Ishikawa (cell line): Measurements from ENCODE around the gene PTGER1.

Experiments used
- CREB1 ChIP-seq: IDR thresholded peaks from 2 replicates; pipeline ENCODE4 v1.6.1; 2012; ENCODE audit warnings: low read depth
- EP300 ChIP-seq: IDR thresholded peaks from 2 replicates; pipeline ENCODE4 v1.6.1; 2012; ENCODE audit warnings: borderline replicate concordance
- FOXM1 ChIP-seq: IDR thresholded peaks from 2 replicates; pipeline ENCODE4 v1.6.1; 2012; ENCODE audit warnings: low read depth, borderline replicate concordance
- MAX ChIP-seq: IDR thresholded peaks from 2 replicates; pipeline ENCODE4 v1.6.1; 2012
- RAD21 ChIP-seq: IDR thresholded peaks from 2 replicates; pipeline ENCODE4 v1.6.1; 2012; ENCODE audit warnings: low read depth
- REST ChIP-seq: IDR thresholded peaks from 2 replicates; pipeline ENCODE4 v1.6.1; 2012; ENCODE audit warnings: low read depth, mild to moderate bottlenecking
- ZBTB7A ChIP-seq: IDR thresholded peaks from 2 replicates; pipeline ENCODE4 v1.6.1; 2012; ENCODE audit warnings: low read depth

- no peak for TF ChIP-seq REST
- TF ChIP-seq RAD21 = no peak
- TF ChIP-seq ZBTB7A = no peak
- no peak for TF ChIP-seq EP300
- no peak for TF ChIP-seq FOXM1
- no peak for TF ChIP-seq MAX
- no peak for TF ChIP-seq CREB1
Observed at GRCh38 chr19:14471436-14472187, 3.5 kb downstream of the PTGER1 start.
